A549 (cell line): Measurements from ENCODE around the gene NEURL1.
A peak's percentile ranks its signal among the peaks of the same experiment; 100 is the strongest.

Experiments
- CHD2 ChIP-seq: fragments of 150-350 bp; IDR thresholded peaks from 2 replicates; pipeline ENCODE4 v1.6.1; 2014; ENCODE audit warnings: low read length; ENCODE audit not compliant: partially characterized antibody
- EP300 ChIP-seq, 2 experiments: fragments of >200 bp; sonication (Bioruptor Twin); formaldehyde crosslinking; IDR thresholded peaks; 2 replicates in 1 of 2; 3 replicates in 1 of 2; pipeline ENCODE4 v1.6.1; 2016 to 2017
- HOXB5 ChIP-seq: fragments of 250-450 bp; sonication (Bioruptor Pico); IDR thresholded peaks from 2 replicates; pipeline ENCODE4 v1.5.0; 2020; ENCODE audit warnings: mild to moderate bottlenecking, moderate library complexity
- KDM5A ChIP-seq: fragments of 200-600 bp; sonication (generic); IDR thresholded peaks from 2 replicates; pipeline ENCODE4 v1.6.1; 2016; ENCODE audit warnings: antibody characterized with exemption, mild to moderate bottlenecking
- NPAS2 ChIP-seq: fragments of 250-450 bp; sonication (Bioruptor Pico); IDR thresholded peaks from 2 replicates; pipeline ENCODE4 v1.8.0; 2022; ENCODE audit warnings: mild to moderate bottlenecking, moderate library complexity, borderline replicate concordance
- RNF2 ChIP-seq: fragments of 200-600 bp; sonication (generic); IDR thresholded peaks from 2 replicates; pipeline ENCODE4 v1.6.1; 2016; ENCODE audit warnings: low read depth, mild to moderate bottlenecking, antibody characterized with exemption, moderate library complexity, borderline replicate concordance
- SMC3 ChIP-seq: fragments of >200 bp; sonication (Bioruptor Twin); formaldehyde crosslinking; IDR thresholded peaks from 3 replicates; pipeline ENCODE4 v1.6.1; 2018; ENCODE audit warnings: inconsistent platforms
- SREBF2 ChIP-seq: fragments of 450-650 bp; IDR thresholded peaks from 2 replicates; pipeline ENCODE4 v1.6.1; 2014; ENCODE audit warnings: mild to moderate bottlenecking, moderate library complexity
- TP53 ChIP-seq: fragments of 250-450 bp; sonication (Bioruptor Pico); IDR thresholded peaks from 2 replicates; pipeline ENCODE4 v1.5.0; 2021; ENCODE audit warnings: mild to moderate bottlenecking, moderate library complexity
- ZFP36 ChIP-seq: fragments of 450-650 bp; IDR thresholded peaks from 2 replicates; pipeline ENCODE4 v1.6.1; 2014; ENCODE audit warnings: borderline replicate concordance; ENCODE audit not compliant: partially characterized antibody
- ZNF302 ChIP-seq: fragments of 250-450 bp; sonication (Bioruptor Pico); IDR thresholded peaks from 2 replicates; pipeline ENCODE4 v1.9.0; 2021; ENCODE audit warnings: inconsistent platforms, mild to moderate bottlenecking, moderate library complexity
- TF ChIP-seq, protein P1 (sequence below): fragments of >200 bp; sonication (Bioruptor Twin); formaldehyde crosslinking; IDR thresholded peaks from 3 replicates; pipeline ENCODE4 v1.5.1; 2016
- TF ChIP-seq, protein P2 (sequence below): IDR thresholded peaks from 2 replicates; pipeline ENCODE4 v1.6.1; 2012; ENCODE audit warnings: low read depth, borderline replicate concordance

DNA sequence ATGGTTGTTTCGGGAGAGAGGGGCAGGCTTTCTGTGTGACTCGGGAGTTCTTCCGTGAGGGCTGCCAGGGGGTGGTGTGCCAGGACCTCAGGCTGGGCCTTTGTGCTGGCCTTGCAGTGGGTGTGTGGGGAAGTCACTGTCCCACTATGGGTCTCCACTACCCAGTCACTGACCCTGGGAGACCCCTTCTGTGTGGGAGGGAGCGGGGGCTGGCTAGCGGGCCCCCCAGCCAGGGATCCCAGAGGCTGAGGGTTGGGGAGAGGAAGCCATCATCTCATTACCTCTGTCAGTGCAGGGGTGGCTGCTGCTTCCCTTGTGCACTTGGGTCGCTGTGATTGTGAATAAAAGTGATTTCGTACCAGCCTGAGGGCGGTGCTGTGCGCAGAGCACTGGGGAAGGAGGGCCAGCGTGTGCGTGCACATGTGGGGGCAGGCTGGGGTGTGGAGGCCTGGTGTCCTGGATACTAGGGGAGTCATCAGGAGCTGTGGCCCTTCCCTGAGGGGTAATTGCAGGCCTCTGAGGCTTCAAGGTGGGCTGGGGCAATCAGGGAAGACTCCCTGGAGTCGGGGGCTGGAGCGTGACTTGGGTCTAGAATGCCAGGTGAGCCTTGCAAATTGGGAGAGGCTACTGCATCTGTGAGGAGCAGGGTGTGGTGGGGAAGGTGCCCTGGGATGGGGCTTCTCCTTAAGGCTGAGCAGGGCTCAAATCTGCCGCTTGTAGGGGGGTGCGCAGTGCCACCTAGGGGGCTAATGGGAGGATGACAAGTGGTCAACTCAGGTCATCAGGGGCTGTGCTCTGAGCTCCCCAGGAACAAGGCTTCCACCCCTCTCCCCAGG, 98.9 kb downstream of the NEURL1 start:
- TF ChIP-seq, protein P1, sequence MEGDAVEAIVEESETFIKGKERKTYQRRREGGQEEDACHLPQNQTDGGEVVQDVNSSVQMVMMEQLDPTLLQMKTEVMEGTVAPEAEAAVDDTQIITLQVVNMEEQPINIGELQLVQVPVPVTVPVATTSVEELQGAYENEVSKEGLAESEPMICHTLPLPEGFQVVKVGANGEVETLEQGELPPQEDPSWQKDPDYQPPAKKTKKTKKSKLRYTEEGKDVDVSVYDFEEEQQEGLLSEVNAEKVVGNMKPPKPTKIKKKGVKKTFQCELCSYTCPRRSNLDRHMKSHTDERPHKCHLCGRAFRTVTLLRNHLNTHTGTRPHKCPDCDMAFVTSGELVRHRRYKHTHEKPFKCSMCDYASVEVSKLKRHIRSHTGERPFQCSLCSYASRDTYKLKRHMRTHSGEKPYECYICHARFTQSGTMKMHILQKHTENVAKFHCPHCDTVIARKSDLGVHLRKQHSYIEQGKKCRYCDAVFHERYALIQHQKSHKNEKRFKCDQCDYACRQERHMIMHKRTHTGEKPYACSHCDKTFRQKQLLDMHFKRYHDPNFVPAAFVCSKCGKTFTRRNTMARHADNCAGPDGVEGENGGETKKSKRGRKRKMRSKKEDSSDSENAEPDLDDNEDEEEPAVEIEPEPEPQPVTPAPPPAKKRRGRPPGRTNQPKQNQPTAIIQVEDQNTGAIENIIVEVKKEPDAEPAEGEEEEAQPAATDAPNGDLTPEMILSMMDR = peak; percentile 77
- TF ChIP-seq TP53 (CRISPR knock-in tag) (no peak), SMC3 (peak; percentile 61), ZNF302 (CRISPR knock-in tag) (no peak), HOXB5 (no peak), EP300 (IDR thresholded peaks at IDR 0.05) (no peak), KDM5A (no peak), SREBF2 (no peak), CHD2 (no peak), RNF2 (no peak), NPAS2 (CRISPR knock-in tag) (no peak), ZFP36 (no peak)
- TF ChIP-seq, protein P2, sequence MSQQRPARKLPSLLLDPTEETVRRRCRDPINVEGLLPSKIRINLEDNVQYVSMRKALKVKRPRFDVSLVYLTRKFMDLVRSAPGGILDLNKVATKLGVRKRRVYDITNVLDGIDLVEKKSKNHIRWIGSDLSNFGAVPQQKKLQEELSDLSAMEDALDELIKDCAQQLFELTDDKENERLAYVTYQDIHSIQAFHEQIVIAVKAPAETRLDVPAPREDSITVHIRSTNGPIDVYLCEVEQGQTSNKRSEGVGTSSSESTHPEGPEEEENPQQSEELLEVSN = no peak
